K562 (cell line): ENCODE data around the gene PI4K2A. TPM values are rescaled to one million over a fixed set of nuclear protein-coding genes. Genes with fewer than 3 reads are reported as not detected.

ENCODE experiments used
- ELF1 ChIP-seq: fragments of 200-800 bp; sonication (Bioruptor generic); IDR thresholded peaks from 2 replicates; pipeline ENCODE4 v1.6.1; 2016; ENCODE audit warnings: missing genetic modification characterization, missing compliant biosample characterization
- SPI1 ChIP-seq: IDR thresholded peaks from 2 replicates; pipeline ENCODE4 v1.6.1; 2011; ENCODE audit warnings: low read depth, low read length, control low read depth, borderline replicate concordance
- ZNF274 ChIP-seq: IDR thresholded peaks from 2 replicates; pipeline ENCODE4 v1.6.1; 2011; ENCODE audit warnings: low read depth, mild to moderate bottlenecking, low read length, moderate library complexity, borderline replicate concordance
- ZNF282 ChIP-seq: sonication (generic); formaldehyde crosslinking; IDR thresholded peaks from 2 replicates; pipeline ENCODE4 v1.8.1; 2023; ENCODE audit warnings: missing genetic modification reagents
- ZNF512 ChIP-seq: IDR thresholded peaks from 2 replicates; pipeline ENCODE4 v1.6.1; 2016; ENCODE audit warnings: missing genetic modification characterization, missing compliant biosample characterization
- ZNF668 ChIP-seq: fragments of 250-450 bp; sonication (Bioruptor Pico); IDR thresholded peaks from 2 replicates; pipeline ENCODE4 v1.8.0; 2022; ENCODE audit warnings: mild to moderate bottlenecking, inconsistent platforms
- polyA plus RNA-seq, 8 experiments: library from polyadenylated mRNA; depleted of rRNA in 4 of 8; stranded (reverse) in 5 of 8; unstranded in 3 of 8; fragments of >200 nt; fragmentation: Nextera tagmentation in 2 of 8; fragmentation: Illumina TruSeq in 1 of 8; extraction: Ambion mirVana in 2 of 8; extraction: Trizol in 1 of 8; gene quantifications; 2 replicates each; pipeline versions ENCODE4 v1.2.1 to v1.2.3, GENCODE V29; 2011 to 2014; ENCODE audit warnings: inconsistent platforms in 1 of 8, missing spikeins in 1 of 8
- total RNA-seq, 7 experiments: library from RNA; depleted of rRNA in 6 of 7; stranded (reverse); fragments of >200 nt in 6 of 7; fragmentation: Illumina TruSeq in 2 of 7; extraction: Trizol in 2 of 7; gene quantifications; 2 replicates each; pipeline versions ENCODE4 v1.2.1 to v1.2.3, GENCODE V29; 2011 to 2021; ENCODE audit warnings: low replicate concordance in 1 of 7
- TF ChIP-seq, protein P1 (sequence below): fragments of 250-450 bp; sonication (Bioruptor Pico); IDR thresholded peaks from 2 replicates; pipeline ENCODE4 v1.4.0; 2020; ENCODE audit warnings: mild to moderate bottlenecking
- TF ChIP-seq, protein P2 (sequence below): fragments of 450-650 bp; formaldehyde crosslinking; IDR thresholded peaks from 2 replicates; pipeline ENCODE4 v1.4.0; 2022; ENCODE audit warnings: missing genetic modification characterization

The PI4K2A gene
- total and polyA plus RNA-seq, 9 of the 15 experiments (the other 6 are each of a cell fraction or from before 2014, with no cell fraction given) = 4.4 to 28.4 (median 16.5) TPM

- no peak for TF ChIP-seq ZNF512
- no peak for TF ChIP-seq ELF1
- TF ChIP-seq, protein P1, sequence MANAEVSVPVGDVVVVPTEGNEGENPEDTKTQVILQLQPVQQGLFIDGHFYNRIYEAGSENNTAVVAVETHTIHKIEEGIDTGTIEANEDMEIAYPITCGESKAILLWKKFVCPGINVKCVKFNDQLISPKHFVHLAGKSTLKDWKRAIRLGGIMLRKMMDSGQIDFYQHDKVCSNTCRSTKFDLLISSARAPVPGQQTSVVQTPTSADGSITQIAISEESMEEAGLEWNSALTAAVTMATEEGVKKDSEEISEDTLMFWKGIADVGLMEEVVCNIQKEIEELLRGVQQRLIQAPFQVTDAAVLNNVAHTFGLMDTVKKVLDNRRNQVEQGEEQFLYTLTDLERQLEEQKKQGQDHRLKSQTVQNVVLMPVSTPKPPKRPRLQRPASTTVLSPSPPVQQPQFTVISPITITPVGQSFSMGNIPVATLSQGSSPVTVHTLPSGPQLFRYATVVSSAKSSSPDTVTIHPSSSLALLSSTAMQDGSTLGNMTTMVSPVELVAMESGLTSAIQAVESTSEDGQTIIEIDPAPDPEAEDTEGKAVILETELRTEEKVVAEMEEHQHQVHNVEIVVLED (CRISPR knock-in tag) = no peak
- TF ChIP-seq, protein P2, sequence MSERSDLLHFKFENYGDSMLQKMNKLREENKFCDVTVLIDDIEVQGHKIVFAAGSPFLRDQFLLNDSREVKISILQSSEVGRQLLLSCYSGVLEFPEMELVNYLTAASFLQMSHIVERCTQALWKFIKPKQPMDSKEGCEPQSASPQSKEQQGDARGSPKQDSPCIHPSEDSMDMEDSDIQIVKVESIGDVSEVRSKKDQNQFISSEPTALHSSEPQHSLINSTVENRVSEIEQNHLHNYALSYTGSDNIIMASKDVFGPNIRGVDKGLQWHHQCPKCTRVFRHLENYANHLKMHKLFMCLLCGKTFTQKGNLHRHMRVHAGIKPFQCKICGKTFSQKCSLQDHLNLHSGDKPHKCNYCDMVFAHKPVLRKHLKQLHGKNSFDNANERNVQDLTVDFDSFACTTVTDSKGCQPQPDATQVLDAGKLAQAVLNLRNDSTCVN (CRISPR knock-in tag) = no peak
- TF ChIP-seq SPI1 = no peak
- TF ChIP-seq ZNF274 = no peak
- no peak for TF ChIP-seq ZNF668
- no peak for TF ChIP-seq ZNF282 (CRISPR knock-in tag)
These were observed 9.4 kb upstream of the PI4K2A start (continued) for GRCh38 chr10:97631098-97631497.
